ENCODE data around the gene ZDHHC6. TPM values are rescaled to one million over a fixed set of nuclear protein-coding genes. Genes with fewer than 3 reads are reported as not detected.
"Not testable (repeated sequence)": the region's sequence is repeated elsewhere in the genome, so short reads cannot be mapped to it uniquely, and the experiment has no call there.

Gene ZDHHC6
- total RNA-seq, 1 donor from 2014 or later: 37.1 TPM

DNA sequence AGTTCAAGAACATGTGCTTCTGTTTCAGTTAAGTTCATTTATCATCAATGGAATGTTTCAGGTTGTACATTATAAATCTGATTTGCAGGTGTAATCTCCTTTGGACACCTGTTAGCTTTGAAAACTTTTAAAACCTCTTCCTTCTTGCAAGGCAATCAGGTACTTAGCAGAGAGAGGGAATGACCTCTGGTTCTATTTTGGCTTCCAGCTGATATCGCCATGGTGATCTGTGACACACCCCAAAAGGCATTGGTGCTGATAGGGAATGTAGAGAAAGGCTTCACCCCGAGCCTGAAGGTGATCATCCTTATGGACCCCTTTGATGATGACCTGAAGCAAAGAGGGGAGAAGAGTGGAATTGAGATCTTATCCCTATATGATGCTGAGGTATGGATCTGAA lies 37.4 kb downstream of the ZDHHC6 start:
- Mint-ChIP-seq H3K4me1 (no peaks in the 10 kb centered on the region), H3K27me3 (ENCODE audit: low read depth) (peaks cover 55% of the 10 kb centered on the region), H3K36me3 (no peaks in the 10 kb centered on the region), H3K9me3 (peaks cover 3% of the 10 kb centered on the region), H3K27ac (no peak overlapping the region), H3K4me3 (no peak overlapping the region)
- no peak for DNase-seq (ENCODE audit: low spot score in 2 of 2, unreplicated experiment in 2 of 2)
- TF ChIP-seq, protein P1, sequence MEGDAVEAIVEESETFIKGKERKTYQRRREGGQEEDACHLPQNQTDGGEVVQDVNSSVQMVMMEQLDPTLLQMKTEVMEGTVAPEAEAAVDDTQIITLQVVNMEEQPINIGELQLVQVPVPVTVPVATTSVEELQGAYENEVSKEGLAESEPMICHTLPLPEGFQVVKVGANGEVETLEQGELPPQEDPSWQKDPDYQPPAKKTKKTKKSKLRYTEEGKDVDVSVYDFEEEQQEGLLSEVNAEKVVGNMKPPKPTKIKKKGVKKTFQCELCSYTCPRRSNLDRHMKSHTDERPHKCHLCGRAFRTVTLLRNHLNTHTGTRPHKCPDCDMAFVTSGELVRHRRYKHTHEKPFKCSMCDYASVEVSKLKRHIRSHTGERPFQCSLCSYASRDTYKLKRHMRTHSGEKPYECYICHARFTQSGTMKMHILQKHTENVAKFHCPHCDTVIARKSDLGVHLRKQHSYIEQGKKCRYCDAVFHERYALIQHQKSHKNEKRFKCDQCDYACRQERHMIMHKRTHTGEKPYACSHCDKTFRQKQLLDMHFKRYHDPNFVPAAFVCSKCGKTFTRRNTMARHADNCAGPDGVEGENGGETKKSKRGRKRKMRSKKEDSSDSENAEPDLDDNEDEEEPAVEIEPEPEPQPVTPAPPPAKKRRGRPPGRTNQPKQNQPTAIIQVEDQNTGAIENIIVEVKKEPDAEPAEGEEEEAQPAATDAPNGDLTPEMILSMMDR (IDR thresholded peaks at IDR 0.05; ENCODE audit: unreplicated experiment): no peak

DNA sequence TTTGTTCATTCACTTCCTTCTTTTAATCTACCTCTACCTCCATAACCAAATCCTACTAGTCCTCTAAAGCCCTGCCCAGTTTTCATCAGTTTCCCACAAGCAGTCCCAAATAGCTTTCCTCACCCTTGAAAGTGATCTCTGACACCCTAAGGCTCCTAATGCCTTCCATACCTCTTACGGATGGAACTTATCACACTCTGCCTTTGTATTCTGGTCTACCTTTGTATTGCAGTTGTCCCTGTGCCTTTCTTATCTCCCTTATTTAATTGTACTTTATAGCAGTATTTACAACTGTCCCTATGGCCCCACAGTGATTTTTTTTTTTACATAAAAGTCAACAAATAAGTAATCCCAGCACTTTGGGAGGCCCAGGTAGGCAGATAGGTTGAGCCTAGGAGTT lies 39.0 kb downstream of the ZDHHC6 start:
- H3K36me3 Mint-ChIP-seq: no peaks in the 10 kb centered on the region
- no peak for DNase-seq (ENCODE audit: low spot score in 2 of 2, unreplicated experiment in 2 of 2)
- H3K27ac Mint-ChIP-seq: no peak overlapping the region
- H3K9me3 Mint-ChIP-seq: peaks cover 3% of the 10 kb centered on the region
- H3K27me3 Mint-ChIP-seq (ENCODE audit: low read depth): peaks cover 62% of the 10 kb centered on the region
- H3K4me3 Mint-ChIP-seq: no peak overlapping the region
- TF ChIP-seq, protein P1 (IDR thresholded peaks at IDR 0.05; ENCODE audit: unreplicated experiment): no peak
- no peaks in the 10 kb centered on the region for H3K4me1 Mint-ChIP-seq

DNA sequence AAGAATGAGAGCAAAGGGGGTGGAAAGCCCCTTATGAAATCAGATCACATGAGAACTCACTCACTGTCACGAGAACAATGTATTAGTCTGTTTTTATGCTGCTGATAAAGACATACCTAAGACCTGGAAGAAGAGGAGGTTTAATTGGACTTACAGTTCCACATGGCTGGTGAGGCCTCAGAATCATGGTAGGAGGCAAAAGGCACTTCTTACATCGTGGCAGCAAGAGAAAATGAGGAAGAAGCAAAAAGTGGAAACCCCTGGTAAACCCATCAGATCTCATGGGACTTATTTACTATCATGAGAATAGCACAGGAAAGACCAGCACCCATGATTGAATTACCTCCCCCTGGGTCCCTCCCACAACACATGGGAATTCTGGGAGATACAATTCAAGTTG lies 39.9 kb downstream of the ZDHHC6 start:
- H3K4me3 Mint-ChIP-seq; H3K27ac Mint-ChIP-seq; H3K36me3 Mint-ChIP-seq; H3K9me3 Mint-ChIP-seq; DNase-seq (ENCODE audit: low spot score in 2 of 2, unreplicated experiment in 2 of 2); H3K4me1 Mint-ChIP-seq: not testable (repeated sequence)
- peaks cover 65% of the 10 kb centered on the region for H3K27me3 Mint-ChIP-seq (ENCODE audit: low read depth)

DNA sequence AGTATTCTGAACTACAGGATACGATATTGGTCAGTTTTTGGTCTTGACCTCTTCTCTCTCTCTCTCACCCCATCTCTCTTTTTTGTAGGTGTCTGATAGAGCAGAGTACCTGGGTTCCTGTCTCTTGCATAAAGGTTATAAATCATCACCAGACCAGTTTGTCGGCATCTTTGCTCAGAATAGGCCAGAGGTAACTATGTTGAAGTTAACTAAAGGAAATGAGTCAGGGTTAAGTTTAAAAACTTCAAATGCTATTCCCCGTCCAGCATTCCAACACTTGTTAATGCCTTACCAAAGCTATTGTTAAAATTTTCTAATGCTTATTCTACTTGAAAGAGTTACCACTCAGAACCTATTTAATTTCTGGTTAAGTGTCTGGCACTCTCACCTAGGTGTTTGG lies 42.1 kb downstream of the ZDHHC6 start:
- H3K27me3 Mint-ChIP-seq (ENCODE audit: low read depth): peaks cover 54% of the 10 kb centered on the region
- H3K27ac Mint-ChIP-seq: no peak overlapping the region
- TF ChIP-seq, protein P1 (IDR thresholded peaks at IDR 0.05; ENCODE audit: unreplicated experiment): no peak
- H3K36me3 Mint-ChIP-seq: no peaks in the 10 kb centered on the region
- DNase-seq (ENCODE audit: low spot score in 2 of 2, unreplicated experiment in 2 of 2): no peak
- peaks cover 3% of the 10 kb centered on the region for H3K9me3 Mint-ChIP-seq
- H3K4me3 Mint-ChIP-seq: no peak overlapping the region
- H3K4me1 Mint-ChIP-seq: no peaks in the 10 kb centered on the region

DNA sequence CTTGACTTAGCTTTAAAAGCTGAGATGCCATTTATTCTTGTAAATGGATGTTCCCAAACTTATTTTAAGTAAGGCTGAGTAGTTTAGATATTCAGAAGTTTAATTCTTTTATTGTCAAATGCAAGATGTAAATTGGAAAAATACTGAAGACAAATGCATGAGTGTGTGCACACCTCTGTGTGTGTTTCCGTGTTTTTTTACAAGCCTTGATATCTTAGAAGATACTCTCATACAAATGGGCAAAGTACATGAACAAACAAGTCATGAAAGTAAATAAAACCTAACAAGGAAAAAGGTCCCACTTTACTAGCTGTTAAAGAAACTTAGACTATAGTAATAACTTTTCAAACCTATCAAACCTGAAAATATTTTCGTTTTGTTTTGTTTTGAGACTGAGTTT lies 43.8 kb downstream of the ZDHHC6 start:
- TF ChIP-seq, protein P1 (IDR thresholded peaks at IDR 0.05; ENCODE audit: unreplicated experiment): no peak
- no peak for DNase-seq (ENCODE audit: low spot score in 2 of 2, unreplicated experiment in 2 of 2)
- Mint-ChIP-seq H3K9me3 (peaks cover 3% of the 10 kb centered on the region), H3K27me3 (ENCODE audit: low read depth) (peaks cover 47% of the 10 kb centered on the region), H3K4me3 (no peak overlapping the region), H3K36me3 (no peaks in the 10 kb centered on the region), H3K27ac (no peak overlapping the region), H3K4me1 (no peaks in the 10 kb centered on the region)

DNA sequence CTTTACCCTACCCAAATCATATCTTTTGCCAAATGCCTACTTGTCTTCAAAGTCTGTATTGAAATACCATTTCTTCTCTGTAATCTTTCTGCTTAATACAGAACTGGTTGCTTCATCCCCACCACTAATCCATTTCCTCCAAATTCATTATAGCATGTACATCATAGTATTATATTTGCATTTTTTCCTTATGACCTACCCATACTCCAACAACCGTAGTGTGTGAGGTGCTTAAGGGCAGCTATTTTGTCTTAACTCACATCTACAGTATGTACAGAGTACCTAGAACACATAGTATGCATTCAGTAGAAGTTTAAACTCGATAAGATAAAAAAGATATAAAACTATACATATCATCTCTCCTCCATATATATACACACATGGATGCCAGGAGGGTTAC lies 49.1 kb downstream of the ZDHHC6 start:
- TF ChIP-seq, protein P1 (IDR thresholded peaks at IDR 0.05; ENCODE audit: unreplicated experiment): no peak
- Mint-ChIP-seq H3K27me3 (ENCODE audit: low read depth) (peaks cover 24% of the 10 kb centered on the region), H3K27ac (no peak overlapping the region)

More for the DNA sequence above, 49.1 kb downstream of the ZDHHC6 start:
- no peak for DNase-seq (ENCODE audit: low spot score in 2 of 2, unreplicated experiment in 2 of 2)
- H3K36me3 Mint-ChIP-seq: no peaks in the 10 kb centered on the region
- H3K4me1 Mint-ChIP-seq: no peaks in the 10 kb centered on the region
- no peak overlapping the region for H3K4me3 Mint-ChIP-seq
- H3K9me3 Mint-ChIP-seq: no peaks in the 10 kb centered on the region

Measured in mesothelial cell of epicardium (in vitro differentiated cells).